NOMO-1 treated with dmso at 0.1 percent for 144 hours (cell line): ENCODE measurements around the gene STXBP5.
"Not testable (repeated sequence)": the region's sequence is repeated elsewhere in the genome, so short reads cannot be mapped to it uniquely, and the experiment has no call there.

Experiments used
- DNase-seq: peaks from one replicate; lab custom pipeline; 2025; ENCODE audit not compliant: unreplicated experiment; lab: John Stamatoyannopoulos, UW

The STXBP5 gene

DNA sequence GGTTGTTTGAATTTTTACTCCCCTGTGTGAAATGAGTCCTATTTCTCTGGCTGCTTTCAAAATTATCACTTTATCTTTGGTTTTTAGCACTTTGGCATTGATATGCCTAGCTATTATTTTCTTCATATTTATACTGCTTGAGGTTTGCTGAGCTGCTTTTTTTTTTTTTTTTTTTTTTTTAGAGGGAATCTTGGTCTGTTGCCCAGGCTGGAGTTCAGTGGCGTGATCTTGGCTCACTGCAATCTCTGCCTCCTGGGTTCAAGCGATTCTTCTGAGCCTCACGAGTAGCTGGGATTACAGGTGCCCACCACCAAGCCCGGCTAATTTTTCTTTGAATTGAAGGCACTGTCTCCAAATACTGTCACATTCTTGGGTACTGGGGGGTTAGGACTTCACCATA is 40.6 kb downstream of the STXBP5 start:
- no peak for DNase-seq

DNA sequence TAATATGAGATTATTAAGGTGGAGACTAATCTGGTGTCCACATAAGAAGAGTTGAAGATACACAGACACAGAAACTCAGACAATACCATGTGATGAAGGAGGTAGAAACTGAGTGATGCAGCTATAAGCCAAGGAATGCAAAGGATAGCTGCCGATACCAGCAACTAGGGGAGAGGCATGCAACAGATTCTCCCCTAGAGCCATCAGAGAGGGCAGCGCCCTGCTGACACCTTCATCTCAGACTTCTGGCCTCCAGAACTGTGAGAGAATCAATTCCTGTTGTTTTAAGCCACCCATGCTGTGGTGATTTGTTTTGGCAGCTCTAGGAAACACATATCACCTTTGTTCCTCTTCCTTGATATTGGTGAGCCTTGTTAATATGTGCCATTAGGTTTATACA is 41.5 kb downstream of the STXBP5 start:
- DNase-seq = no peak

DNA sequence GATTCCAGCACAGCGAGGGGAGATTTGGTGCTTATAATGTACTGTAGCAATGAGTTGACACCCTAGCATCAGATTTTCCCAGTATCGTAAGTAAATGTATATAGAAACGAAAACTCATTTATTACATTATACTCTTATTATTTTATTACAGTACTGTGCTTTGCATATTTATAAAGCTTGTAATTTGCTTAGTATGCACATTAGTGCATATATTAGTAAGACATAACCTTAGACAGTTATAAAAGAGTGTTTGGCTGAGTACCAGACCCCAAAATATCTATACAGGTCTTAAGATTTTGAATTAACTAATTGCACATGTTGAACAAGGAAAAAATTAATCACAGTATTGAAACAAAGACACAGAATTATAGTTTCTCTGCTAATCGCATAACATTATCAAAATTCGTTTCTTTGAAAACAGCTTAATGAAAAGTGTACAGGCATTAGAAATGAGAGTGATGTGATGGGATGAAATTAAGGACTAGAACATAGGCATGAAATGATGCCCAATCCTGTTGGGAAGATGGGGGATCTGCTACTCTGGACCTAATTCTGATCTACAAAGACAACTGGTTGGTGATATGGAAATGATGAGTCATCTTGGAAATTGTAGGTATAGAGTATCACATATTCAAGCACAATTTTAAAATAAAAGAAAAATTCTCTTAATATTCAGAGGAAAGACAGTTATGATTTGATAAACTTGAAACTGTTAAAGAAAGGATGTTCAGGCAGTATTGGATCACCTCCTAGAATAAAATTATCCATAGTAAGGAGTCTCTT is 42.8 kb downstream of the STXBP5 start:
- DNase-seq = no peak

DNA sequence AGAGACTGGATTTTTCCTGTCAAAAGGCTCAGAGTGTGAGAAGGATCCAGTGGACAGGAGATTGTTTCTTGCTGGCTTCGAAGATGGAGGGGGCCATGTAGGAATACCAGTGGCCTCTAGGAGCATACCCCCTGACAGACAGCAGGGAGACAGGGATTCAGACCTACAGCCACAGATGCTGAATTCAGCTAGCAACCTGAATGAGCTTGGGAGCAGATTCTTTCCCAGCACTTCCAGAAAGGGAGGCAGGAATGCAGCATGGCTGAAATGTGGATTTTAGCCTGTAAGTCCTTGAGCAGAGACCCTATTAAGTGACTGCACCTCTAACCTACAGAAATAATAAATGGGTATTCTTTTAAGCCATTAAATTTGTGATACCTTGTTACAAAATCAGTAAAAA is 44.6 kb downstream of the STXBP5 start:
- no peak for DNase-seq

DNA sequence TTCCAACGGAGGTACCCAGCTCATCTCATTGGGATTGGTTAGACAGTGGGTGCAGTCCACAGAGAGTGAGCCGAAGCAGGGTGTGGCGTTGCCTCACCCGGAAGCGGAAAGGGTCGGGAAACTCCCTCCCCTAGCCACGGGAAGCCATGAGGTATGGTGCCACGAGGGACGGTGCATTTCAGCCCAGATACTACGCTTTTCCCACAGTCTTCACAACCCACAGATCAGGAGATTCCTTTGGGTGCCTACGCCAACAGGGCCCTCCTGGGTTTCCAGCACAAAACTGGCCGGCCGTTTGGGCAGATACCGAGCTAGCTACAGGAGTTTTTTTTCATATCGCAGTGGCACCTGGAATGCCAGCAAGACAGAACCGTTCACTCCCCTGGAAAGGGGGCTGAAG is 46.9 kb downstream of the STXBP5 start:
- no peak for DNase-seq

DNA sequence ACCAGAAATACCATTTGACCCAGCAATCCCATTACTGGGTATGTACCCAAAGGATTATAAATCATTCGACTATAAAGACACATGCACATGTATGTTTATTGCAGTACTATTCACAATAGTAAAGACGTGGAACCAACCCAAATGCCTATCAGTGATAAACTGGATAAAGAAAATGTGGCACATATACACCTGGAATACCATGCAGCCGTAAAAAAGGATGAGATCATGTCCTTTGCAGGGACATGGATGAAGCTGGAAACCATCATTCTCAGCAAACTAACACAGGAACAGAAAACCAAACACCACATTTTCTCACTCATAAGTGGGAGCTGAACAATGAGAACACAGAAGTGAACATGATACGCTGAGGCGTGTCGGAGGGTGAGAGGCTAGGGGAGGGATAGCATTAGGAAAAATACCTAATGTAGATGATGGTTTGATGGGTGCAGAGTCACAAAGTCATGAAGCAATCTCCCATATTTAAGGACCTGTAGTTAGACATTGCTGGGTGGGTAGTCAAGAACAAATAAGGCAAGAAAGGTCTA is 50.8 kb downstream of the STXBP5 start:
- not testable (repeated sequence) for DNase-seq

DNA sequence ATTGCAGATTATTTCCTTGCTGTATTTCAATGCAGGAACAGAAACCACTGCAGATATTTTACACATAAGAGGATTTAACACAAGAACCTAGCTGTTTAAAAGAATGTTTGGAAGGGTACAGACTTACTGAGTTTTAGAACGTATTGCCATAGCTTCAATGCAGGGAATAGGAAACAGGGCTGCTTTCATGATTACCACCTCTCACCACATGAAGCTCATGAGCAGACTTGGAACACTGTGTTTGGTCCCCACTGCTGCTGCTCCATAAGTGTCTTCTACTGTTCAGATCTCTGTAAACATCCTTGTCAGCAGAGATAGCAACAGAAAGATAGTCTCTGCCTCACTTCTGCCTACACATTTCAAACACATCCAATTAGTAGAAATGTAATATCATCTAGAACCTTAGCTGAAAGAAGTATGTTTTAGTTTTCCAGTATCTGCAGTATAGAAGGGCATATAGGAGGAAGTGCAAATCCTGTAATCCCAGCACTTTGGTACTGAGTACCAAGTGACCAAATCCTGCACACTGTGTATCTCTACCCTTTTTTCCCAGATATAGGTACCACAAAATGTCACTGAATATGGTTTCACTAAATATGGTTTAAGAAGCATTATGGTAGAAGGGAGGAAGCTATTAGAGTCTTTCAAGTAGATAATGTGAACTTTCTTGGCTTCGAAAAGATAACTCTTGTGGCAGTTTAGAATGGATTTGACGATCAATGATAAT is 51.9 kb downstream of the STXBP5 start:
- DNase-seq = no peak

DNA sequence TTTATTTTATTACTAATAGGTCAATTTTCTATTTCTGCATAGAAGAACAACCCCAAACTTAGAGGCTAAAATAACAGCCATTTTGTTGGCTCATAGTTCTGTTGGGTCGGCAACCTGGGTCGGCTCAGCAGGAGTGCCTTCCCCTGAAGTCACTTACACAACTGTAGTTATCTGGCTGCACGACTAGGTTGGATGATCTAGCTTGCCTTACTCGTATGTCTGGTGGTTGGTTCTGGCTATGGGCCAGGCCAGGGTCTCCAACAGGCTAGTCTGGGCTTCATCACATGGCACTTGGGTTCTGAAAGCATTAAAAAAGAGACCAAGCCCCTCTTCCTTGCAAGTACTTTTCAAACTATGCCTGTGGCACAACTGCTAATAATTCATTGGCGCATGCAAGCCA is 53.5 kb downstream of the STXBP5 start:
- no peak for DNase-seq

DNA sequence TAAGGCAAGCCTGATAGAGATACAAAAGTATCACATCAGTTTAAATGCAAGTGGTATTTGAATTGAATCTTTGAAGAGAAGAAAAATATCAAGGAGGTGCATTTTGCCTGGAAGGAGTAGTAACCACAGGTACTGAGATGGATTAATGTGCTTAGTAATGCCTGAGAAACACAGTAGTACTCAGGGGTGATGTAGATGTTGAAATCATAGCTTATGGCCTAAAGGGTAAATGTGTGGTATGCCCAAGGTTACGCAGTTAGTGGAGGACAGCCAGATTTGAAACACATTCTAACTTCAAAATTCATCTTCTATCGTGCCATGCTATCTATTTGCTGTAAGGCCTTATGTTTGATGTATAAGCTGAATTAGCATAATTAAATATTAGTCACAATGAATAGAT is 55.9 kb downstream of the STXBP5 start:
- DNase-seq = no peak

DNA sequence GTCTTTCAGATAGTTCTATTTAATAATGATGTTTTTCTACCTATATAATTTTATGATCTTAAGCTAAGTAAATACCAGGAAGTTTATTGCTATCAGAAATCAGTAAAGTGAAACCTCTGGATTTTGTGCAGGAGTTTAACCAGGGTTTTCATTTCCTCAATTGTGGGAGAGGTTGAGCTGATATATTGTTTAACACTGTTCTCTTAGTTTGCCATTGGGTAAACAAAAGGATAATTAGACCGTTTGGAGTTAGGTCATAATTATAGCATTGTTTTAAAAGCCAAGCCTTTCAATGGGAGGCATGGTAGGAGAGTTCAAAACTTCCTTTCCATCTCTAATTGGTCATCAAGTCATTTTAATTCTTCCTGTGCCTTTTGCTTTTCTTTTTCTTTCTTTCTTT is 58.7 kb downstream of the STXBP5 start:
- DNase-seq = peak; percentile 15

DNA sequence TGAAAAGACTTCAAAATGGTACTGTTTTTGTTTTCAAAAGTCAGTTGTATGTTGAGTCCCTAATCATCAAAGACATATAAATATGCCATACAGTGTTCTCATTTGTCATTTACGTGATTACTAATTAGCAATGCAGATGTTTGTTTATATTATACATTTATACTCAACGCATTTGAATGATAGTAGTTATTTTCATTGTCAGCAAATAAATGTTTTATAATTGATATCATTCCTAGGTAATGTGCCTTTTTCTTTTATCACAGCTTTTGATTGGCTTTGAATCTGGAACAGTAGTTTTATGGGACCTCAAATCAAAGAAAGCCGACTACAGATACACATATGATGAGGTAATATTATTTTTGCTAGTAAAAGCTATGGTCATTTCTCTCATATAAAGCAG is 62.6 kb downstream of the STXBP5 start:
- DNase-seq = no peak

DNA sequence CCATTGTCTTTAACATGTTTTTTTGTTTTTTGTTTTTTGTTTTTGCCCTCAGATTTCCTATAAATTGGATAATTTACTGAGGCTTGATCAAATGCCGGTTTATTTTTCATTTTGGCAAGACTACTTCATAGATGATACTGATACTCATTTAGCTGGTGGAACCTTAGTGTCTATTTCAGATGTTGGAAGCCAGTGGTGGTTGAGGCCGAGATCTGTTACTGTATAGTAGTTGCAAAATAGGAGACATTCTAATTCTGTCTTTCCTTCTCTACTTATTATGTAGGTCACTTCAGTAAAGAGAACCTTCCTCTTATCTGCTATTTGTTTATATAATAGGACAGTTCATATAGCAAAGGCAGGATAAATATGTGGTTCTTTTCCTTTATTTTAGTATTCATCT is 63.4 kb downstream of the STXBP5 start:
- DNase-seq = no peak

DNA sequence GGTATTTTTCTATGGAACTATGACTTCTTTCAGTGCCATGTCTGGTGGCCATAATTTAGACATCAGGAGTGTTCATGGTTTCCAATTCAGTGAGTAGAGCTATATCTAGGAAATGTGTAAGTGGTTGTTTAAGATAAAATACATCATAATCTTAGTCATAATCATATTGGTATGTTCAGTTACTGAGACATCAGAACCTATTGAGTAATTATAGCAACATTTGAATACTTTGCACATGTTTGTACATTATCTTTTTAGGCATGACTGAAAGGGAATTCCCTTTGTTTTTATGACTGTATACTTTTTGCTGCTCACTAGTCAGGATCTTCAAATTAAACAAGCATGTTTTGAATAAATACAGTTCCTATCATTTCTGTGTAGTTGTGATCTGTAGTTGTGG is 64.0 kb downstream of the STXBP5 start:
- no peak for DNase-seq

DNA sequence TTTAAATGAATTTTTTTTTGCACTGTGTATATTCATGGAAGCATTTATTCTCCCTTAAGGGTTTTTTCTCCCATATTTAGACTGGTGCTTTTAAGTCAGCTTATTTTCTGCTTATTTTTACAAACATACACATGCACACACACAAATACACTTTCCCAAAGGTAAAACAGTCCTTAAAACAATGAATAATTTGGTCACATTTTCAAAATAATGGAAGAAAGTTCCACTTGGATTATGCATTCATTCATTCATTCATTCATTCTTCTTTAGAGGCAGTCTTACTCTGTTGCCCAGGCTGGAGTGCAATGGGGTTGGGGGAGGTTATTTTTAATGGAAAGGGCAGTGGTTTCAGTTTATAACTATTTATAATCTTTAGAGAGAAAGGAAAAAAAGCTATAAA is 69.8 kb downstream of the STXBP5 start:
- no peak for DNase-seq

DNA sequence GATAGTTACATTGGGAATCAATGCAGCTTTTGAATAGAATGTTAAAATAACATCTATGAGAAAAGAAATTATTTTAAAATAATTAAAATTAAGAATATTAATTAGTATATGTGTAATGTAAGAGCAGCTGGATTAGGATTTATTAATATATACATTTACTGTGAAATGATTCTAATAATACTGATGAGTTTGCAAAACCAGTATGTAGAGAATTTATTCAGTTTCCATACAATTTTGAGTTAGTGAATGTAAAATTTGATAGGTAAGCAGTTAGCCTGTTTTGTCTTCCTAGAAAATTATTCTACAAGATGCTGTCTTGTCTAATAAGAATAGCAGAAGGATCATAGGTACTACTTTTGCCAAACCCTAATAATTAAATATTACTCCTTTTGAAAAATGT is 70.6 kb downstream of the STXBP5 start:
- DNase-seq = no peak

DNA sequence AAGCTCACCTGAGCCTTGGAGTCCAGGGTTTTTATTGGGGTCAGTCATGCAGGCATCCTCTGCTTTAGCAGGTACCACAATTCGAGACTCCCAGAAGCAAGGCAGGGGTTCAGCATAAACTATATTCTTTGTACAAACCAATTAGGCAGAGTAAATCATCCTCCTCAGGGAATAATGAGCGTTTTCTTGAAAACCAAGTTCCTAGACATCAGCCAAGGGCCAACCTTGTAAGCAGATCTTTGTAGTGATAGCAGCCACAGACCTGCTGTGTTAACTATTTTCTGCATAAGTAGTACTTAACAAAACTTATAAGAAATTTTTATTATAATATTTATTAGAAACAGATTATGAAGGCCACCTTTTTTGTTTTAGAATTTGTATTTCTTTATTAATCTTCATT is 74.7 kb downstream of the STXBP5 start:
- DNase-seq = no peak

DNA sequence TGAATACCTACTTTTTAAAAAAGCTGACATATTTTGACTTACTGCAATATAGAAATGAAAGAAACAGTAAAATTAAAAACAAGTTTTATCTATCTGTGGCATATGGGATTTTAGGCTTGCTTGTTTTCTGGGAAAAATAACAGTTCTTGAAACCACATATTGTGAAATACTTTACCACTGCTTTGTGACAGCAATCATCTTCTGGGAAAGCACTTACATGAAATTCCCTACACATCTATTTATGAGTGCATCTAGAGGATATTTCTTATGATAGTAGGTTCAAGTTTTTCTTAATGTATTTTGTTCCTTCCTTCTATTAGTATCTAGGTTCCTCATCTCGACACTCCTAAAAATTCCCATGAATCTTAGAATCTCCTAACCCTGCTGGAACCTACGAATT is 75.2 kb downstream of the STXBP5 start:
- DNase-seq = no peak

DNA sequence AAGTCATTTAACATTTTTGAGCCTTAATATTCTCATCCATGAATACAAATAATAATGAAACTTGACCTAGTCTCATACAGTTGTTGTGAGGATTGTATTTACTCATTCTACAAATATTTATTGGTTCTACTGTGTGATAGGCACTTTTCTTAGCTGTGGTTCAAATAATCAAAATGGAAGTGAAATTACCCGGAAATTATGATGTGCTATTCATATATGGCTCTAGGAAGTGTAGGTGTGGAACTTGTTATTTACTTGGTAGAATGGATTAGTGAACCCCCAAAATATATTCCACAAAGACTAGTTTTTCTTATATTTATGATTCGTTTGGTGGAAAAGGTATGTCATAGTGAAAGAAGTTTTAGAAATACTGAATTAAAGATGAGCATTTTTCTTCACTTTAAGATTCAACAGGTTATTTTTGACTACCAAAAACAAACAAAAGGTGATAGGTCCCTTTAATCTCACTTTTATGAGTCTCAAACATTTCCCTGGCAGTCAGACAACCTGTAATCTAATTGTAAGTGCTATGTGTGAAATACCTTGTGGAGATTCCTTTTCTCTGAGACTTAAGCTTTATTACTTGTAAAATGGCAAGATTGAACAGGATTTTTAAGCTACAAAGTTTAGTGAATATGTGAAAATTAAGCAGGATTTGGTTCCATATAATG is 77.8 kb downstream of the STXBP5 start:
- no peak for DNase-seq

DNA sequence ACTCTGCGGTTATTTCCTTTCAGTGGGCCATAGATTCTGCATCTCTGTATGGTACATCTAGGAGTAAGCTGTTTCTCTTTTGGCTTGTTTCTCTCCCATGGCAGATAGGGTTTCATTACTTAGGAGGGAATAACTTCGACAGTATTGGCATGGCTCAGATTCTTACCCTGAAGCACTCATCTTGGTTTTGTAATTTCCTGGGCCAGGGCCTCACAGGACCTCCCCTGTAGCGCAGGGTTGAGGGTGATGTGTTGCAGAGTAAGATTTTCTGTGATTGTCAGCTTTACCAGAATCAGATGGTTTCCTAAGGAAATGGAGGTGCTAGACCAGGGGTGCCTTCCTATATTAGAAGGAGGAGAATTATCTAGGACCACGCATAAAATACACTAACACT is 78.3 kb downstream of the STXBP5 start:
- no peak for DNase-seq

DNA sequence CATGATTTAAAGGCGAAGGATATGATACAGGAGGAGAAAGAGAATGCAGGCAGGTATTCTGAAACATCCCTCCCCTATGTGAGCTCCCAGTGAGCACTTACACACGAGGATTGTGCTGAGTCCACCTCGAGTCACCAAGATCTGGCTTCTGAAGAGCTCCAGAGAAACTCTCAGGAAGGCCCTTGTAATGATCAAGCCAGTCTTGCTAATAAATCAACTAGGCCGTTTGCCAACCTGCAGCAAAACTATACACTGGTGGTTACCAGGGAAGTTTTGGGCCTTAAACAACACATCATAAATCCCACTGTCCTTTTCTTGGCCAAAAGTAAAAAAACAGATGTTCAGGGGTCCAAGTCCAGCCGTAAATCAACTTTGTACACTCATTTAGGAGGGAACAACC is 79.2 kb downstream of the STXBP5 start:
- DNase-seq = no peak

DNA sequence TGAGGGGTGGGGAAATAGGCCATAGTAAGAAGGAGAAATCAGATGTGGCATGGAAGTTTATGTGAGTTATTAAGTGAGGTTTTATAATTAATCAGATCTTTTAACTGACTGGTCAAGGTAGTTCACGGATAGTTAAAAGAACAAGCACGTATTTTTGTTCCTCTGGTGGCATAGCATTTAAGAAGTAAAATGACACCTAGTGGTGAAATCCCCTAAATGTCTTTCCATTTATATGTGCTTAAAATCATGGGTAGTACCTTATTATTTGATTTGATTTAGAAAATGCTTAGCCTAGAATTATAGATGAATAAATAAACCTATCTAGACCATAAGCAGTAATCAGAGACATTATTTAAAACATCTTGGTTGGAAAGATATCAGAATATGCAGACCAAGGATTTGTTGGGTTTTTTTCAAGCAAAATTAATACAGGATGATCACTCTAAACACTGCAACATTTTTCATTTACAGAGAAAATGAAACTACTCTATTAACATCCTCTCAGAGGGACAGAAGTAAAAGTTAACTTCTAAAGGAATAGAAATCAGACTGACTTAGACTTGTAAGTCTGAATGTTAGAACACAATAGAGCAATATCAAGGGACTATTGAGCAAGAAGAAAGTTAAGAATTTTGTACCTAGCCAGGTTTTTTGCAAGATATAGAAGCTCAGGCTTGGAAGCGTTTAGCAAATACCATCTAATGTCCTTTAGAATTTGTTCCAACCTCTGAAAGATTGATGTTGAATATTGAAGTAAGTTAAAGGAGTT is 81.1 kb downstream of the STXBP5 start:
- no peak for DNase-seq
